GM18868 (cell line): Measurements from ENCODE around the gene NANS.
"Not testable (repeated sequence)": the region's sequence is repeated elsewhere in the genome, so short reads cannot be mapped to it uniquely, and the experiment has no call there.

Source experiments
- ATAC-seq: cut with Tn5 transposase; IDR thresholded peaks from one replicate; pipeline ENCODE4 v1.9.1; 2021; ENCODE audit warnings: mild to moderate bottlenecking, moderate library complexity; ENCODE audit not compliant: unreplicated experiment

NANS gene

GRCh38 chr9:98075332-98075805 is 18.8 kb downstream of the NANS start:
- no peak for ATAC-seq

GRCh38 chr9:98076514-98076890 is 20.0 kb downstream of the NANS start:
- ATAC-seq = not testable (repeated sequence)

GRCh38 chr9:98078895-98079294 is 22.4 kb downstream of the NANS start:
- ATAC-seq = no peak

GRCh38 chr9:98080326-98080725 is 23.8 kb downstream of the NANS start:
- ATAC-seq = no peak

GRCh38 chr9:98080780-98081179 is 24.2 kb downstream of the NANS start:
- ATAC-seq = no peak

- ATAC-seq = no peak
Observed at GRCh38 chr9:98081477-98082219, 25.1 kb downstream of the NANS start.

GRCh38 chr9:98083061-98083501 is 26.5 kb downstream of the NANS start:
- ATAC-seq = no peak

- no peak for ATAC-seq
Observed at GRCh38 chr9:98083566-98084183, 27.1 kb downstream of the NANS start.

- no peak for ATAC-seq
Observed at GRCh38 chr9:98084396-98084795, 27.9 kb downstream of the NANS start.

- ATAC-seq = no peak
Observed at GRCh38 chr9:98085058-98085457, 28.5 kb downstream of the NANS start.

GRCh38 chr9:98085944-98086343 is 29.4 kb downstream of the NANS start:
- ATAC-seq = no peak

- ATAC-seq = no peak
Observed at GRCh38 chr9:98086461-98086860, 29.9 kb downstream of the NANS start.

GRCh38 chr9:98087420-98088354 is 31.2 kb downstream of the NANS start:
- no peak for ATAC-seq

GRCh38 chr9:98090674-98091073 is 34.1 kb downstream of the NANS start:
- not testable (repeated sequence) for ATAC-seq

GRCh38 chr9:98091735-98092612 is 35.4 kb downstream of the NANS start:
- no peak for ATAC-seq

- no peak for ATAC-seq
Observed at GRCh38 chr9:98092613-98092931, 36.0 kb downstream of the NANS start.

GRCh38 chr9:98094316-98094715 is 37.8 kb downstream of the NANS start:
- no peak for ATAC-seq

- no peak for ATAC-seq
Observed at GRCh38 chr9:98094851-98095250, 38.3 kb downstream of the NANS start.

GRCh38 chr9:98095401-98095800 is 38.9 kb downstream of the NANS start:
- ATAC-seq = no peak

- no peak for ATAC-seq
Observed at GRCh38 chr9:98096091-98096490, 39.6 kb downstream of the NANS start.

GRCh38 chr9:98097836-98098235 is 41.3 kb downstream of the NANS start:
- peak; percentile 39 for ATAC-seq
